Activated CD4-positive, alpha-beta T cell treated with anti-CD3 and anti-CD28 coated beads, Interleukin-2, amount 50 U/mL, for 1 hour (primary cell): ENCODE results near the gene CAMK1G.

ENCODE experiments used
- DNase-seq: peaks from one replicate; pipeline ENCODE4 v3.0.0-alpha.2; 2020

The CAMK1G gene

GRCh38 chr1:209583408-209583807, at the start of gene CAMK1G:
CAMK1G (plus strand) TSS chr1:209583714; CDS start chr1:209594984, 11,270 bp downstream.
- no peak for DNase-seq

- no peak for DNase-seq
These were observed 48.8 kb upstream of the CAMK1G start for GRCh38 chr1:209534496-209535250.

DNA sequence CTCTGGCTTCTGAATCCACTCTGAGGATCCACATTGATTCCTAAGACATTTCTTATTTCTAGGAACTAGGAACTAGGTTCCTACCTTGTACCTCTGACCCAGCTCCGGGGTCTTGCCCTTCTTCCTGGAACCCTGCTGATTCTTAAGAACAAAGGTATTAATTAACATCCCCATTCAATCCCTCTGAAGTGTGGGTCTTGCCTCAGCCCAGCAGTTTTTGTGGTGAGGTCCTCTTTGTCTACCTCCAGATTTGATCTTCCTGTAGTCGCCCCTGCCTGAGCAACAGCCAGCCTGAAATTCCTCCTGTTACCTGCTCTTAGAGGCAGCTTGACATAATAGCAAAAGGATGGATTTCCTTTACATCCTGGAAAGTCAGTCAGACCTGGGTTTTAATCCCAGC, 46.7 kb upstream of the CAMK1G start:
- no peak for DNase-seq

DNA sequence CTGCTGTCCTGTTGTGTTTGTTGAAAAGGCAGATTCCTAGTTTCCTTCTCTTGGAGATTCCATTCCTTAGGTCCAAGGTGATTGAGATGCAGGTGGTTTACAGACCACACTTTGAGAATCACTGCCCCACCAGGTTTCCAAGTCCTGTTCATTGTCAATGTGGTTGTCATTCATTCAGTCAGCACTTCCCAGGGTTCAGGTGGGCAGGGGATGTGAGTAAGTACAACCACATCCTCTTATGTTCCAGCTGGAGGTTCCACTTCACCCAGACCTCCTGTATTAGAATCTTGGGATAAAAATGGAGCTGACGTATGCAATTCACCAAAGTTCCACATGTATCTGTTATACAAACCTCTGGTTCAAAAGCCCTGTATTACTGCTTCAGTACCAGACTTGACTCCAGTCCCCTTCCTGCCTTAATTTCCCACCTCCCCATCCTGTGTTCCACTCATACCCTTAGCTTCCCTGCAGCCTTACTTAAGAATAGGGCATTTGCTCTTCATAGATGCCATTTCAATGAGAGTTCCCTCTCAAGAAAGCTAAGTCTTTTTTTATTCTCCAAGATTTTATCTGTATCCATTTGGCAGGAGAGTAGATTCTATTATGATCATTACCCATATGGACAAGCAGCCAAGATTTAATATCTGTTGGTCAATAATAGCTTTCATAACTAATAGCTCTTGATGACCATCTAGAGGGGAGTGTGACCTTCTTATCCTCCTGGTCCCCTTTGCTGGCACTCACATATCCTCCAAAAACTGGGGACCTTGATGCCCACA, 46.0 kb upstream of the CAMK1G start:
- DNase-seq, result no peak

DNA sequence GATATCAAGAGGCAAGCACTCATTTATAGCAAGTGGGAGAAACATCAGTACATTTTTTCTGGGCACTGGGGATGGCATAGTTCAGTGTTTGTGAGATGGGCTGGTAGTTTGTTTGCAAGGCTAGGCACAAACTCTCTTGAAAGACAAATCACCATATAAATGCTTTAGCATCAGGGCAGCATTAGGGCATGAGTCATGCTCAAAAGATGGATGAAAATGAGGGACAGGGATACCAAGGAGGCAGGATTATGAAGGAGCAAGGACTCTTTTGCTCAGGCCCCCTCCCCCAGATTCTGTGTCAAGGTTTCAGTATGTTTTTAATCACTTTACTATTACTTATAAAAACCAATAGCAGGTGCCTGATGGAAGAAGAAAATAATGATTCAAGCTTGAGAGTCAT, 43.9 kb upstream of the CAMK1G start:
- DNase-seq, result no peak

- DNase-seq, result no peak
These were observed 40.9 kb upstream of the CAMK1G start for GRCh38 chr1:209542585-209542984.

- no peak for DNase-seq
These were observed 39.4 kb upstream of the CAMK1G start for GRCh38 chr1:209544098-209544497.

DNA sequence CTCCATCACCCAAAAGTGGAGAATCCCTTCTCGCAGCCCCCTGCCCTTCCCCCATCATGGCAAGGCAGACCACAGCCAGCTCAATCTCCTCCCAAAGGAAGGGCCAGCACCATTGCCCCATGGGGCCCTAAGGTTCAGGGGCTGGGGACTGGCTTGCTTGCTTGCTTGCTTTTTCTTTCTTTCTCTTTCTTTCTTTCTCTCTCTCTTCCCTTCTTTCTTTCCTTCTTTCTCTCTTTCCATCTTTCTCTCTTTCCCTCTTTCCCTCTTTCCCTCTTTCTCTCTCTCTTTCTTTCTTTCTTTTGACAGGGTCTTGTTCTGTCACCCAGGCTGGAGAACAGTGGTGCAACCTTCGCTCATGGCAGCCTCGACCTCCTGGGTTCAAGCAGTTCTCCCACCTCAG, 38.1 kb upstream of the CAMK1G start:
- no peak for DNase-seq

- DNase-seq, result no peak
These were observed 37.0 kb upstream of the CAMK1G start for GRCh38 chr1:209546390-209547085.

DNA sequence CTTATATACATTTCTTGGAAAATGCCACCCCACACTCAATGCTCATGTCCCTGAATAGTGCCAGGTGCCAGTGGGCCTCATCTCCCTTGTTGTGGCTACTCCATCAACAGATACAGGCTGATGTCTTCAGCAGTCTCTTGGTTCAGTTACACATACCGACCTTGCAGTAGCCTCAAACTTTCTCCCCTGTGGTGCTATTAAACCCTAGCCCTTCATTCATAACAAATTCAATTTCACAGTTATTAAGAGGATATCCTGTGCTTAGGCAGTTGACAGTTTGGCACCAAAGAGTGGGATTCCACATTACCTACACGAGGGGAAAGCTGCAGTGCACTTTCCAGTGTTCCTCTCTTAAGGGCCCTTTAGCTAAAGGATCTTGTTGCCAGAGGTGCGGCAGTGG, 35.9 kb upstream of the CAMK1G start:
- no peak for DNase-seq

DNA sequence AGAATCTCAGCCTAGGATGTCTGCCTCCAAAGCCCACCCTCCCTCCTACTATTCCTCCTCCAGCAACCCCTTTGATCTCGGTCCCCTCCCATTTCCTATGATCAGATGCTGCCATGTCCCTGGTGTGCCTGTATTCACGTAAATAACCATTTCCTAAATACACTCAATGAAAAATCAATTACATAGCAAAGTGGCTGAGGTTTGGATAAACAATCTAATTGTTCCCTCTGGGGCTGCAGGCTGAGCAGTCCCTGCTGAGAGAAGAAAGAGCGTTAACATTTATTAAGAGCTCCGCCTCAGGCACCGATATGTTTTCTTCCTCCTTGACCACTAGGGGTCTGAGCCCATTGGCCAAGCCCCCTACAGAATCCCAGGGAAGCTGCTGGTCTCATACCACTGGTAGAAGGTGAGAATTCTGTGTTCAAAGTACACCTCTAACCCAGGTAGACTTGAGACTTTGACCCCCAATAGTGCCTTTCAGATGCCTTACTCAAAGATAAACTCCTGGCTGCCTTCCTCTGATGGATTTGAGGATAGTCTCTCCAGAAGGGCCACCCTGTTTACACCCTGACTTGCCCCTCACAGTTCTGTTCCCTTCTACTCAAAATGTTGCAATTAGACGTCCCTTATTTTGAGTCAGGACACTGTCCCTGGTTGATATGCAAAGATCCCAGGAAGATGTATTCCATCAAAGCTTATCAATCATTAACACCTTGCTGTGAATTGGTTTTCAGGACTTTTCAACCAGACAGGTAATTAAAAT, 33.9 kb upstream of the CAMK1G start:
- DNase-seq, result no peak

DNA sequence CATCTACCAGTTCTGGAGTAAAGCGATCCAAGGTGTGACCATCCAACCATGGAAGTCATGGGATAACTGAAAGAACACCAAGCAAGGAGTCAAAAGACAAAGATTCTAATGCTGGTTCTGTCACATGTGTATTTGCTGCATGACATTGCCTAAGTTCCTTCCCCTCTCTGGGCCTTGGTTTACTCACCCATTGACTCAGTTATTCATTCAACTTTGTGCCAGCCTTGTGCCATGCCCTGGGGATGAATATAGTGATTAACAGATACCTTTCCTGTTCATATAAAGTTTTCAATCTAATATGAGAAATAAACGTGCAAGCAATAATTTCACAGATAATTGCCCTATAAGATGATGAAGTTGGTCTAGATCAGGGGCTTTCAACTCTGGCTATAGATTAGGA, 33.0 kb upstream of the CAMK1G start:
- no peak for DNase-seq

DNA sequence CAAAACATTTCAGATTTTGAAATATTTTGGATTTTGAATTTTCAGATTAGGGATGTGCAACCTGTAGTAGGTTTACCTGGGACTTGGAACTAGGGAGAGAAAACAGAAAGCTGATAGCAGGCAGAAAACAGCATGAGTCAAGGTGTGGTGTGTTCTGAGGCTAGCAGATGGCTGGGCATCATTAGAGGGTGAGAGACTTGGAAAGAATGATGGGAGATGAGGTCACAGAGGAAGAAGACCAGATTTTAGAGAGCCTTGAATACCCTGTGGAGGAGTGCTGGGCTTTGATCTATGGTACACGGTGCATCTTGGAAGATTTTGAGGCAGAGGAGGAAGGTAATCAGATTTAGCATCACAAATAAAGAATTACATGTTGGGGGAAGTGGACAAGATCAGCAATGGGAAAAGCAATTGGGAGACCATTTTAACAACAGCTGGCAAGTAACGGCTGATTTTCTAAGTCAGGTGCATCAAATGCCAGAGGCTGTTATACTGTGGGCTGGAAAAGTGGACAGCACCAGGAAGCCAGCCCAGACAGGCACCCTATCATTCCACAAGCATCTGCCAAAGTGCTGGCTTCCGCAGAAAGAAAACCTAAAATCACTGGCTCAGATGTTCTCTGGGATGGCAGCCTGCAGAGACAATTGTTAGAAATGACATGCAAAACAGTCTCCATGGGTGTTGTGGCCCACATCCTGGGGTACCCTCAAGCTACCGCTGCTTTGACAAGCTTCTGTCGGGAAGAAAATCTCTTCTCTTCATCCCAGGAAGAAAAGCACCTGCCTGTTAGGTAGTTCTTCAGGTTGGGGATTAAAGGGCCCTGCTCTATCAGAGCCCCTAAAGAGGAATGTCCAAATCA, 30.9 kb upstream of the CAMK1G start:
- DNase-seq, result no peak

DNA sequence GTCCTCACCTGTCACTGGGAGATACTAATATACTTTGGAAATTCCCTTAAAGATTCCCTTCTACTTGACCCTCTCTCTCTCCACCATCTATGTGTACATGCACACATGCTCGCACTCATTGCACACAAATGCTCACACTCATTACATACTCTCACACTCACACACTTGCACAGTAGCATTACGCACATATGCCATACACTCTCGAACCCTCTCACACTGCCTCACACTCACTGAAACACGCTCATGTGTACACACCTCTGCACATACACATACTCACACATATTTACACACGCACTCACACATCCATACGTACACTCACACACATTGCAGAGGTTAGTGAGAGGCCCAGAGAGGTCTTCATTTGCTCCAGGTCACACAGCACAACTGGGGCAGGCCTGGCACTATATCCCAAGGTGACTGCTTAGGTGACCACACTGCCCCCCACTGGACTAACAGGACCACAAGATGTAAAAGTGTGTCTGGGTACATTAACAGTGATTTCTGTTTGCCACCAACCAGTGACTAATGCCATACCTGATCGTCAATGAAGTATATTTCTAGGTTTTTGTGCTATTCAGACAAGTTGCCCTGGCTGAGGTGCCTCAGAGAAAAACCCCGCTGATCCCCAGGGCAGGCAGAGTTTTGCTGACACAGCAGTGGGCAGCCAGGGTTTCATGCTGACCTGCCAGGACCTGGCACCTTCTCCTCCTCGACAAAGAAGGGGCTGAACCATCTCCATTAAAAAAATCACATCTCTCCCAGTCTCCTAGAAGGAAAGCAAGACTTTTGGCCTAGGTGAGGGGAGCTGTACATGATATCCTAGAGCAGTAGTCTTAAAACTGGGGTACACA, 28.5 kb upstream of the CAMK1G start:
- no peak for DNase-seq

DNA sequence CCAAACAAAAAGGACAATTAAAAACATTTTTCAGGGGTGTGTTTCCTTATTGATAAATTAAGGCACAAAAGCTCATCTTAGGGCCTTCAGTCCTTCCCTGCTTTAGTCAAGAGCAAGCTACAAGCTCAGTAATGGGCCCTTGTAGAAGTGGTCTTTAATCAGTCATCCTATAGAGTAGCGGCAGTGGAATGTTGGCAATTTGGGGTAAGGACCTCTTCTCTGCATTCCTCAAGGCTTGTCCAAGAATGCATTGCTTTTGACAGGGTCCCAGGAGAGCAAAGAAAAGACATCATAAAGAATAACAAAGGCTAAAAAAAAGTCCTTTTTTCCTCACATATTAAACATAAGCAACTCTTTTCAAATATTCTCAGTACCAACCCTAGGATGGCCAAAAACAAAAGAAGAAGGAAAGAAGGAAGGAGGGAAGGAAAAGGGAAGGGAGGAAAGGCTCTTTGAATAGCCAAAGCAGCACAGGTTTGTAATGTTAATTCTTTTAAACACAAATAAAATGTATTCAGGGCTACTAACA, 27.3 kb upstream of the CAMK1G start:
- DNase-seq, result no peak

DNA sequence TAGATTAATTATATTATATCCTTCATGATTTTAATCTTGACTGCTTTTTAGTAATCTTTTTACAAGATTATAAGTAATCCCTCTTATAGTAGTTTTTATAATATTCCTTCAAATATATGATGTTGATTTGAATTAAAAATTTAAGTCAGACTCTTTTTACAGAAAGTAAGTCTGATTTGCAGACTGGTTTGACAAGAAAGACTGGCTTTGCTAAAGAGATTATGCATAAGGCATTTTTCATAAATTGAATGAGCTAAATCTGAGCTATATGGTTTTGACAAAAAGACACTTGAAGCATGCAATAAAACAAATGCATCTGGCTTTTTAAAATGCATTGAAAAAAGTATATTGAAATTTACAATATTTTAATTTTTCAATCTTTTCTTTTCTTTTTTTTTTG, 26.3 kb upstream of the CAMK1G start:
- DNase-seq, result no peak

GRCh38 chr1:209560529-209560928, 23.0 kb upstream of the CAMK1G start:
- DNase-seq, result no peak

DNA sequence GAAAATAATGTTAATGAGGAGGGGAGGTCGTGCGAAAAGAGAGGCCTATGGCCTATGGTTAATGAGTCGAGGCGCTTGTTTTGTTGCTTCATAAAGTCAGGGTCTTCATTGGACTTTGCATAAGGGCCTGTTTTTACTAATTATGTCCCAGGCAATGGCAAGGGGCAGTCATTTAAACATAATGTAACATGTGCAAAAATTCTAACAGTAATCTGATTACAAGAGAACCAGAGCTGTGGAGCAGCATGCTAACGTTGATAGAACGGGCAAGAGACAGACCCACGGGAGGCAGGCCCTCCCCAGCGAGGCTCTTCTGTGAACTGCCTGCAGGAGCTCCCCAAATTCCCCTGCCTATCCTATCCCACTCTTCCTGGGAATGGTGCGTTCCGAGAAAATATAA, 22.6 kb upstream of the CAMK1G start:
- no peak for DNase-seq

DNA sequence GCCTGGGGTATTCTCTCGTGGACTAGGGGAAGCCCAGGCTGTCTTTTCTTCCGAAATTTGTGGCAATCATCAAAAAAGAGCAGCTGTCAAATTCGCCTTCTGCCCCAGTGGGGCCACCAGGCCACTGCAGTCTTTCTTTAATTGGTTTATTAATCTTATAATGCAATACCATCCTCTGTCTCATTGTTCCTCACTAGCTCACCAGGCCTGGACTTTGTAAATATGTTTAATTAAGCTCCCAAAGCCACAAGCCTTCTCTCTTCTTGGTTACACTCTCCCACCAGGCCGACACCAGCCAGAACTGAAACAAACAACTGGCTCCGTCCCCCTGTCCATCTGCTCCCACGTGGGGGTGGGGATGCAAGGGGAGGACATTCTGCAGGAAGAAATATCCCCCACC, 22.0 kb upstream of the CAMK1G start:
- DNase-seq, result no peak

GRCh38 chr1:209564849-209565248, 18.7 kb upstream of the CAMK1G start:
- no peak for DNase-seq
